K562 (cell line): ENCODE data around the gene MPC1. TPM values are rescaled to one million over a fixed set of nuclear protein-coding genes. Genes with fewer than 3 reads are reported as not detected.
A peak's percentile ranks its signal among the peaks of the same experiment; 100 is the strongest.

ENCODE experiments used
- ATF6 ChIP-seq: sonication (generic); formaldehyde crosslinking; IDR thresholded peaks from 2 replicates; pipeline ENCODE4 v1.4.0; 2020; ENCODE audit warnings: mild to moderate bottlenecking, missing genetic modification reagents
- CEBPZ ChIP-seq: fragments of 150-350 bp; IDR thresholded peaks from 2 replicates; pipeline ENCODE4 v1.6.1; 2014; ENCODE audit warnings: low read depth, mild to moderate bottlenecking, low read length, borderline replicate concordance
- DDX20 ChIP-seq: fragments of 450-650 bp; IDR thresholded peaks from 2 replicates; pipeline ENCODE4 v1.6.1; 2016; ENCODE audit warnings: missing genetic modification characterization, low read depth, mild to moderate bottlenecking, missing compliant biosample characterization, moderate library complexity
- ELF1 ChIP-seq: fragments of 200-800 bp; sonication (Bioruptor generic); IDR thresholded peaks from 2 replicates; pipeline ENCODE4 v1.6.1; 2016; ENCODE audit warnings: missing genetic modification characterization, missing compliant biosample characterization
- FIP1L1 ChIP-seq: fragments of 200-400 bp; formaldehyde crosslinking; IDR thresholded peaks from 2 replicates; pipeline ENCODE4 v1.6.1; 2018; ENCODE audit warnings: mild to moderate bottlenecking, low read depth, low read length; ENCODE audit not compliant: poor library complexity, severe bottlenecking
- FOXK2 ChIP-seq, 2 experiments: fragments of 450-650 bp; IDR thresholded peaks in 1 of 2; conservative IDR thresholded peaks in 1 of 2; 2 replicates each; pipeline ENCODE4 v1.6.1; 2016; ENCODE audit warnings: low read depth in 2 of 2, mild to moderate bottlenecking in 1 of 2
- GTF2F1 ChIP-seq: IDR thresholded peaks from 2 replicates; pipeline ENCODE4 v1.6.1; 2011; ENCODE audit warnings: low read depth, low read length, improper control_type of control experiment
- HDGF ChIP-seq: fragments of 450-650 bp; IDR thresholded peaks from 2 replicates; pipeline ENCODE4 v1.6.1; 2016
- HMG20B ChIP-seq: fragments of 250-450 bp; sonication (Bioruptor Pico); IDR thresholded peaks from 2 replicates; pipeline ENCODE4 v1.5.0; 2021; ENCODE audit warnings: mild to moderate bottlenecking
- MTA1 ChIP-seq: fragments of 450-650 bp; IDR thresholded peaks from 2 replicates; pipeline ENCODE4 v1.6.1; 2017; ENCODE audit warnings: borderline replicate concordance
- NBN ChIP-seq: fragments of 450-650 bp; IDR thresholded peaks from 2 replicates; pipeline ENCODE4 v1.6.1; 2016; ENCODE audit warnings: low read depth, mild to moderate bottlenecking
- NELFE ChIP-seq: IDR thresholded peaks from 2 replicates; pipeline ENCODE4 v1.6.1; 2011; ENCODE audit warnings: mild to moderate bottlenecking; ENCODE audit not compliant: insufficient read depth, insufficient read length
- PHB ChIP-seq: fragments of 250-450 bp; sonication (Bioruptor Pico); IDR thresholded peaks from 2 replicates; pipeline ENCODE4 v1.5.0; 2021
- PML ChIP-seq: IDR thresholded peaks from 2 replicates; pipeline ENCODE4 v1.6.1; 2012; ENCODE audit warnings: low read length, inconsistent platforms
- RBM15 ChIP-seq: fragments of 200-400 bp; formaldehyde crosslinking; IDR thresholded peaks from 2 replicates; pipeline ENCODE4 v1.6.1; 2018; ENCODE audit warnings: mild to moderate bottlenecking, low read length, moderate library complexity; ENCODE audit not compliant: insufficient read depth
- RNF2 ChIP-seq: sonication (generic); IDR thresholded peaks from 2 replicates; pipeline ENCODE4 v1.6.1; 2016
- SAFB2 ChIP-seq: fragments of 200-400 bp; formaldehyde crosslinking; IDR thresholded peaks from 2 replicates; pipeline ENCODE4 v1.6.1; 2018; ENCODE audit warnings: borderline replicate concordance, low read length, low read depth, moderate library complexity; ENCODE audit not compliant: severe bottlenecking
- TAF9B ChIP-seq: fragments of 450-650 bp; IDR thresholded peaks from 2 replicates; pipeline ENCODE4 v1.6.1; 2018; ENCODE audit warnings: mild to moderate bottlenecking; ENCODE audit not compliant: partially characterized antibody
- ZC3H11A ChIP-seq: IDR thresholded peaks from 2 replicates; pipeline ENCODE4 v1.6.1; 2012; ENCODE audit warnings: low read depth, low read length, improper control_type of control experiment
- ZNF347 ChIP-seq: fragments of 450-650 bp; formaldehyde crosslinking; IDR thresholded peaks from 2 replicates; pipeline ENCODE4 v1.4.0; 2020; ENCODE audit warnings: low read depth, mild to moderate bottlenecking, moderate library complexity
- ZNF561 ChIP-seq: fragments of 450-650 bp; formaldehyde crosslinking; conservative IDR thresholded peaks from 2 replicates; pipeline ENCODE4 v1.4.0; 2020; ENCODE audit warnings: mild to moderate bottlenecking, moderate library complexity
- ZSCAN32 ChIP-seq: fragments of 450-650 bp; formaldehyde crosslinking; IDR thresholded peaks from 2 replicates; pipeline ENCODE4 v1.4.0; 2020; ENCODE audit warnings: mild to moderate bottlenecking, moderate library complexity
- polyA plus RNA-seq, 8 experiments: library from polyadenylated mRNA; depleted of rRNA in 4 of 8; stranded (reverse) in 5 of 8; unstranded in 3 of 8; fragments of >200 nt; fragmentation: Nextera tagmentation in 2 of 8; fragmentation: Illumina TruSeq in 1 of 8; extraction: Ambion mirVana in 2 of 8; extraction: Trizol in 1 of 8; gene quantifications; 2 replicates each; pipeline versions ENCODE4 v1.2.1 to v1.2.3, GENCODE V29; 2011 to 2014; ENCODE audit warnings: inconsistent platforms in 1 of 8, missing spikeins in 1 of 8
- total RNA-seq, 7 experiments: library from RNA; depleted of rRNA in 6 of 7; stranded (reverse); fragments of >200 nt in 6 of 7; fragmentation: Illumina TruSeq in 2 of 7; extraction: Trizol in 2 of 7; gene quantifications; 2 replicates each; pipeline versions ENCODE4 v1.2.1 to v1.2.3, GENCODE V29; 2011 to 2021; ENCODE audit warnings: low replicate concordance in 1 of 7
- TF ChIP-seq, protein P1 (sequence below): fragments of 450-650 bp; formaldehyde crosslinking; IDR thresholded peaks from 2 replicates; pipeline ENCODE4 v1.4.0; 2020; ENCODE audit warnings: mild to moderate bottlenecking, moderate library complexity
- TF ChIP-seq, protein P2 (sequence below): sonication (generic); IDR thresholded peaks from 2 replicates; pipeline ENCODE4 v1.6.1; 2016

Gene MPC1
- total and polyA plus RNA-seq, 9 of the 15 experiments (the other 6 are each of a cell fraction or from before 2014, with no cell fraction given) = 78.6 to 185 (median 138) TPM

DNA sequence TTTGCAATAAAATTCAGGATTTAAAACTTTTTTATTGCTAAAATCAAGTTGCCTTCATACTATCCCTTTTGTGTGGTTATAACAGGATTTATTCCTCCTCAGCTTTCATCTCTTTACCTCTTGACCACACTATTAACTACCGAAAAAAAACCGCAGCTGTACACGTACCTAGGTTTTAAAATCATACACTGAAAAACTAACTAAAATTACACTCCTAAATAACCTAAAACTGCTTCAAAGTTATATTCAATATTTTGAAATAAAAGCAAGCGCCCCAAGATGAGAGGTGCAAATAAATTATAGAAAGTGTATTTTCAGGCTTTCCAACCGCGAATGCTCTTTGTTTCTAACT lies 1.4 kb downstream of the MPC1 start (continued):
- TF ChIP-seq, protein P1, sequence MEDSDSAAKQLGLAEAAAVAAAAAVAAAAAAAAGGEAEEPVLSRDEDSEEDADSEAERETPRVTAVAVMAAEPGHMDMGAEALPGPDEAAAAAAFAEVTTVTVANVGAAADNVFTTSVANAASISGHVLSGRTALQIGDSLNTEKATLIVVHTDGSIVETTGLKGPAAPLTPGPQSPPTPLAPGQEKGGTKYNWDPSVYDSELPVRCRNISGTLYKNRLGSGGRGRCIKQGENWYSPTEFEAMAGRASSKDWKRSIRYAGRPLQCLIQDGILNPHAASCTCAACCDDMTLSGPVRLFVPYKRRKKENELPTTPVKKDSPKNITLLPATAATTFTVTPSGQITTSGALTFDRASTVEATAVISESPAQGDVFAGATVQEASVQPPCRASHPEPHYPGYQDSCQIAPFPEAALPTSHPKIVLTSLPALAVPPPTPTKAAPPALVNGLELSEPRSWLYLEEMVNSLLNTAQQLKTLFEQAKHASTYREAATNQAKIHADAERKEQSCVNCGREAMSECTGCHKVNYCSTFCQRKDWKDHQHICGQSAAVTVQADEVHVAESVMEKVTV (CRISPR knock-in tag) = no peak
- 0 out of 2 replicates have a peak, but pooled peaks have one; percentile 18 for TF ChIP-seq PML
- TF ChIP-seq CEBPZ = no peak
- TF ChIP-seq RNF2 = no peak
- no peak for TF ChIP-seq TAF9B
- no peak for TF ChIP-seq ZNF347 (CRISPR knock-in tag)
- no peak for TF ChIP-seq ZSCAN32 (CRISPR knock-in tag)
- no peak for TF ChIP-seq GTF2F1
- no peak for TF ChIP-seq ZC3H11A
- TF ChIP-seq RBM15 = no peak
- TF ChIP-seq PHB = no peak
- TF ChIP-seq FIP1L1 = no peak
- no peak for TF ChIP-seq HDGF
- TF ChIP-seq MTA1 = no peak
- TF ChIP-seq, protein P2, sequence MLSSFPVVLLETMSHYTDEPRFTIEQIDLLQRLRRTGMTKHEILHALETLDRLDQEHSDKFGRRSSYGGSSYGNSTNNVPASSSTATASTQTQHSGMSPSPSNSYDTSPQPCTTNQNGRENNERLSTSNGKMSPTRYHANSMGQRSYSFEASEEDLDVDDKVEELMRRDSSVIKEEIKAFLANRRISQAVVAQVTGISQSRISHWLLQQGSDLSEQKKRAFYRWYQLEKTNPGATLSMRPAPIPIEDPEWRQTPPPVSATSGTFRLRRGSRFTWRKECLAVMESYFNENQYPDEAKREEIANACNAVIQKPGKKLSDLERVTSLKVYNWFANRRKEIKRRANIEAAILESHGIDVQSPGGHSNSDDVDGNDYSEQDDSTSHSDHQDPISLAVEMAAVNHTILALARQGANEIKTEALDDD = no peak
- TF ChIP-seq NELFE = no peak
- 0 out of 2 replicates have a peak, but pooled peaks have one; percentile 46 for TF ChIP-seq ELF1 (tag)
- no peak for TF ChIP-seq ZNF561 (CRISPR knock-in tag)
- TF ChIP-seq NBN = 0 out of 2 replicates have a peak, but pooled peaks have one; percentile 21
- TF ChIP-seq HMG20B = no peak
- 0 out of 4 replicates have a peak, but pooled peaks of 1 of the 2 experiments have one; percentile 7 for TF ChIP-seq FOXK2 (conservative IDR thresholded peaks at IDR 0.05 in 1 of 2, IDR thresholded peaks at IDR 0.05 in 1 of 2; ENCODE audit: low read depth in 2 of 2)
- no peak for TF ChIP-seq SAFB2
- no peak for TF ChIP-seq DDX20 (tag)
- no peak for TF ChIP-seq ATF6 (CRISPR knock-in tag)
